HCT116 (cell line): ENCODE results near the gene TINCR. TPM values are rescaled to one million over a fixed set of nuclear protein-coding genes. Genes with fewer than 3 reads are reported as not detected.

ENCODE experiments used
- ATAC-seq: fragments of 200-7000 bp; cut with Tn5 transposase; 2 replicates; pipeline ENCODE4 v1.9.1; 2020; ENCODE audit warnings: mild to moderate bottlenecking, moderate library complexity
- BruUV-seq: library from RNA; stranded (reverse); fragments of 400-500 nt; replicated peaks from 2 replicates; lab custom pipeline; 2021; lab: Mats Ljungman, UMichigan
- CTCF ChIA-PET: fragments of 300-600 bp; sonication (Branson Sonifier 250); formaldehyde crosslinking; loops from one replicate; lab custom pipeline; 2021; ENCODE audit warnings: antibody characterized with exemption; lab: Charles Lee
- POLR2A ChIA-PET: fragments of 300-600, 350-600 bp; sonication (Branson Sonifier 250); formaldehyde crosslinking; loops from one replicate; lab custom pipeline; 2021; ENCODE audit warnings: antibody characterized with exemption; lab: Charles Lee
- RAD21 ChIA-PET, 2 experiments: fragments of 300-600 bp; sonication (Branson Sonifier 250); formaldehyde crosslinking; loops; one replicate each; lab custom pipeline; 2023; ENCODE audit warnings: low total read pairs in 2 of 2; ENCODE audit not compliant: uncharacterized antibody in 2 of 2, unreplicated experiment in 2 of 2, low non-redundant PET in 1 of 2; lab: Charles Lee
- DNase-seq: peaks from one replicate; pipeline ENCODE4 v3.0.0-alpha.2; 2010; ENCODE audit warnings: low read depth, low spot score
- H2AFZ ChIP-seq: fragments of 200-600 bp; shearing (Covaris generic), sonication (generic); 2 replicates; pipeline ENCODE4 v1.6.1; 2017; ENCODE audit warnings: low read depth, mixed run types, mixed read lengths, antibody characterized with exemption, low read length; ENCODE audit not compliant: poor library complexity, severe bottlenecking
- H3K27ac ChIP-seq: 2 replicates; pipeline ENCODE4 v1.5.1; 2012; ENCODE audit warnings: low read depth, low read length
- H3K27me3 ChIP-seq: fragments of 200-600 bp; sonication (generic); 2 replicates; pipeline ENCODE4 v1.6.1; 2016; ENCODE audit warnings: mixed run types, low read length, mixed read lengths; ENCODE audit not compliant: insufficient read depth
- H3K36me3 ChIP-seq, 2 experiments: fragments of 200-500 bp in 1 of 2; fragments of 200-600 bp in 1 of 2; sonication (Bioruptor generic) in 1 of 2; sonication (generic) in 1 of 2; 2 replicates each; pipeline versions ENCODE4 v1.5.1 to v1.6.1; 2014 to 2016; ENCODE audit warnings: low read length in 2 of 2, inconsistent platforms in 1 of 2, mixed read lengths in 1 of 2, mixed run types in 1 of 2; ENCODE audit not compliant: insufficient read depth in 2 of 2, control insufficient read depth in 1 of 2
- H3K4me1 ChIP-seq, 2 experiments: fragments of 200-600 bp in 1 of 2; sonication (generic) in 1 of 2; 2 replicates each; pipeline versions ENCODE4 v1.5.1 to v1.6.1; 2012 to 2017; ENCODE audit warnings: low read length in 2 of 2, inconsistent platforms in 1 of 2, mild to moderate bottlenecking in 1 of 2, mixed read lengths in 1 of 2, mixed run types in 1 of 2, moderate library complexity in 1 of 2; ENCODE audit not compliant: insufficient read depth in 2 of 2, control insufficient read depth in 1 of 2
- H3K4me2 ChIP-seq: fragments of 200-600 bp; sonication (generic); 2 replicates; pipeline ENCODE4 v1.6.1; 2017; ENCODE audit warnings: mixed run types, low read length, mixed read lengths
- H3K4me3 ChIP-seq, 2 experiments: fragments of 200-600 bp in 1 of 2; sonication (generic) in 1 of 2; replicated peaks in 1 of 2; 2 replicates each; pipeline ENCODE4 v1.5.1; 2011 to 2016; ENCODE audit warnings: low read length in 2 of 2, control low read depth in 1 of 2, low read depth in 1 of 2, mild to moderate bottlenecking in 1 of 2, mixed read lengths in 1 of 2, mixed run types in 1 of 2
- H3K79me2 ChIP-seq: fragments of 200-600 bp; sonication (generic); 2 replicates; pipeline ENCODE4 v1.6.1; 2017; ENCODE audit warnings: mild to moderate bottlenecking, mixed run types, low read length, moderate library complexity, mixed read lengths; ENCODE audit not compliant: insufficient read depth
- H3K9ac ChIP-seq: fragments of 200-600 bp; sonication (generic); 2 replicates; pipeline ENCODE4 v1.6.1; 2016; ENCODE audit warnings: low read length, mixed read lengths
- H3K9me2 ChIP-seq: fragments of 200-600 bp; sonication (generic), shearing (Covaris generic); 2 replicates; pipeline ENCODE4 v1.6.1; 2017; ENCODE audit warnings: mixed run types, mild to moderate bottlenecking, moderate library complexity; ENCODE audit not compliant: insufficient read depth
- H3K9me3 ChIP-seq, 2 experiments: fragments of 200-500 bp in 1 of 2; fragments of 200-600 bp in 1 of 2; sonication (Bioruptor generic) in 1 of 2; sonication (generic) in 1 of 2; 2 replicates each; pipeline ENCODE4 v1.6.1; 2014 to 2017; ENCODE audit warnings: low read length in 2 of 2, mixed read lengths in 2 of 2, inconsistent platforms in 1 of 2, low read depth in 1 of 2, mild to moderate bottlenecking in 1 of 2, mixed run types in 1 of 2, moderate library complexity in 1 of 2; ENCODE audit not compliant: control insufficient read depth in 1 of 2, insufficient read depth in 1 of 2
- H4K20me1 ChIP-seq: fragments of 200-600 bp; sonication (generic), shearing (Covaris generic); 2 replicates; pipeline ENCODE4 v1.6.1; 2017; ENCODE audit warnings: mixed run types, mild to moderate bottlenecking, moderate library complexity; ENCODE audit not compliant: insufficient read depth
- ATF3 ChIP-seq: IDR thresholded peaks from 2 replicates; pipeline ENCODE4 v1.6.1; 2012
- CBX3 ChIP-seq: IDR thresholded peaks from 2 replicates; pipeline ENCODE4 v1.6.1; 2012; ENCODE audit warnings: low read depth
- CEBPB ChIP-seq: IDR thresholded peaks from 2 replicates; pipeline ENCODE4 v1.6.1; 2012; ENCODE audit warnings: low read depth
- CTCF ChIP-seq, 3 experiments: fragments of 200-600 bp in 1 of 3; sonication (generic) in 1 of 3; IDR thresholded peaks in 2 of 3; conservative IDR thresholded peaks in 1 of 3; 2 replicates each; pipeline ENCODE4 v1.5.1; 2012 to 2017; ENCODE audit warnings: low read depth in 2 of 3, low read length in 2 of 3, antibody characterized with exemption in 1 of 3, borderline replicate concordance in 1 of 3, control low read depth in 1 of 3, mild to moderate bottlenecking in 1 of 3, mixed read lengths in 1 of 3, mixed run types in 1 of 3, moderate library complexity in 1 of 3; ENCODE audit not compliant: insufficient read depth in 1 of 3
- EGR1 ChIP-seq: IDR thresholded peaks from 2 replicates; pipeline ENCODE4 v1.6.1; 2012; ENCODE audit warnings: low read depth
- ELF1 ChIP-seq: IDR thresholded peaks from 2 replicates; pipeline ENCODE4 v1.6.1; 2012; ENCODE audit warnings: low read depth, borderline replicate concordance
- EZH2 ChIP-seq: fragments of 200-600 bp; sonication (generic); IDR thresholded peaks from 2 replicates; pipeline ENCODE4 v1.6.1; 2017; ENCODE audit warnings: antibody characterized with exemption, mixed run types
- EZH2phosphoT487 ChIP-seq: fragments of 200-600 bp; IDR thresholded peaks from 2 replicates; pipeline ENCODE4 v1.6.1; 2018; ENCODE audit warnings: antibody characterized with exemption, borderline replicate concordance
- FOSL1 ChIP-seq: IDR thresholded peaks from 2 replicates; pipeline ENCODE4 v1.6.1; 2012; ENCODE audit warnings: low read depth
- JUND ChIP-seq: IDR thresholded peaks from 2 replicates; pipeline ENCODE4 v1.6.1; 2012
- MAX ChIP-seq: IDR thresholded peaks from 2 replicates; pipeline ENCODE4 v1.6.1; 2012
- POLR2A ChIP-seq: IDR thresholded peaks from 2 replicates; pipeline ENCODE4 v1.7.0; 2011; ENCODE audit warnings: borderline replicate concordance; ENCODE audit not compliant: insufficient read depth, insufficient read length; ENCODE audit errors: extremely low read depth
- POLR2AphosphoS5 ChIP-seq: IDR thresholded peaks from 2 replicates; pipeline ENCODE4 v1.6.1; 2011; ENCODE audit warnings: mild to moderate bottlenecking, low read depth, low read length, moderate library complexity
- RAD21 ChIP-seq: IDR thresholded peaks from 2 replicates; pipeline ENCODE4 v1.6.1; 2012; ENCODE audit warnings: low read depth, mild to moderate bottlenecking
- REST ChIP-seq: IDR thresholded peaks from 2 replicates; pipeline ENCODE4 v1.6.1; 2012; ENCODE audit warnings: low read depth
- SIN3A ChIP-seq: IDR thresholded peaks from 2 replicates; pipeline ENCODE4 v1.6.1; 2012; ENCODE audit warnings: low read depth
- SRF ChIP-seq: IDR thresholded peaks from 2 replicates; pipeline ENCODE4 v1.6.1; 2012; ENCODE audit warnings: low read depth
- YY1 ChIP-seq: IDR thresholded peaks from 2 replicates; pipeline ENCODE4 v1.6.1; 2011; ENCODE audit warnings: low read length, low read depth, moderate library complexity, mild to moderate bottlenecking; ENCODE audit not compliant: insufficient replicate concordance; ENCODE audit errors: extremely low read depth
- ZNF274 ChIP-seq: fragments of 200-500 bp; sonication (Bioruptor generic); IDR thresholded peaks from 2 replicates; pipeline ENCODE4 v1.6.1; 2014; ENCODE audit warnings: mild to moderate bottlenecking, low read depth, low read length, inconsistent platforms
- intact Hi-C: fragments of 100-400 bp; cut with micrococcal nuclease; formaldehyde crosslinking; loops from 2 replicates; pipeline ENCODE4 v1.10.0; 2022
- total RNA-seq: library from RNA; stranded (reverse); gene quantifications from one replicate; pipeline ENCODE4 v1.2.1, GENCODE V29; 2021; ENCODE audit not compliant: unreplicated experiment
- TF ChIP-seq, protein P1 (sequence below): IDR thresholded peaks from 2 replicates; pipeline ENCODE4 v1.6.1; 2011; ENCODE audit warnings: mild to moderate bottlenecking, low read length, moderate library complexity; ENCODE audit not compliant: insufficient replicate concordance; ENCODE audit errors: extremely low read depth

TINCR gene
- total RNA-seq, 1 experiment from 2014 or later: 6.1 TPM

DNA sequence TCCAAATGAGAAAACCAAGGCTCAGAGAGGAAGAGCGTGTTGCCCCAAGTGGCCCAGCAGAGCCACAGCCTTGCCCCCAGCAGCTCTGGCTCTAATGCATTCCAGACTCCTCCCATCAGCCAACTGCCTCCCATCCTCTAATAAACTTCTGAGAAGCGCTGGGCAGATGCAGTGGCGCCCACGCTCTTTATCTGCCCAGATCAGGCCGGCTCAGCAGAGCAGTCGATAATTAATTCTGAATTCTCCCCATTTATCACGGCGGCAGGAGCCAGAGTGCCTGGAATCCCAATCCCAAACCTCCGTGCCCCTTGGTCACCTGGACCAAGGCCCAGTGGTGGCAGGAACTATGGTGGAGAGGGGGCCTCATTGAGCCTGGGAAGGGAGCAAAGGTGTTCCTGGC, 13.9 kb downstream of the TINCR start:
- H2AFZ ChIP-seq: no peak overlapping the region
- intact Hi-C loops: no loop called here
- H3K4me1 ChIP-seq: no peaks in the 10 kb centered on the region
- no peak overlapping the region for H3K4me3 ChIP-seq
- TF ChIP-seq SRF: no peak
- TF ChIP-seq SIN3A: no peak
- TF ChIP-seq EZH2: no peak
- TF ChIP-seq EZH2phosphoT487: no peak
- no peak for TF ChIP-seq RAD21
- TF ChIP-seq EGR1: no peak
- TF ChIP-seq POLR2AphosphoS5: no peak
- TF ChIP-seq CEBPB: no peak
- no peak for TF ChIP-seq POLR2A
- no peak for TF ChIP-seq ZNF274
- no peak for TF ChIP-seq FOSL1
- TF ChIP-seq ELF1: no peak
- TF ChIP-seq ATF3: no peak
- no peak for TF ChIP-seq JUND
- TF ChIP-seq CTCF (IDR thresholded peaks at IDR 0.05 in 2 of 3, conservative IDR thresholded peaks at IDR 0.05 in 1 of 3; ENCODE audit: borderline replicate concordance in 1 of 3, insufficient read depth in 1 of 3, low read depth in 2 of 3, low read length in 2 of 3): no peak
- no peak for TF ChIP-seq CBX3
- no peak for TF ChIP-seq YY1
- TF ChIP-seq MAX: no peak
- TF ChIP-seq REST: no peak
- TF ChIP-seq, protein P1, sequence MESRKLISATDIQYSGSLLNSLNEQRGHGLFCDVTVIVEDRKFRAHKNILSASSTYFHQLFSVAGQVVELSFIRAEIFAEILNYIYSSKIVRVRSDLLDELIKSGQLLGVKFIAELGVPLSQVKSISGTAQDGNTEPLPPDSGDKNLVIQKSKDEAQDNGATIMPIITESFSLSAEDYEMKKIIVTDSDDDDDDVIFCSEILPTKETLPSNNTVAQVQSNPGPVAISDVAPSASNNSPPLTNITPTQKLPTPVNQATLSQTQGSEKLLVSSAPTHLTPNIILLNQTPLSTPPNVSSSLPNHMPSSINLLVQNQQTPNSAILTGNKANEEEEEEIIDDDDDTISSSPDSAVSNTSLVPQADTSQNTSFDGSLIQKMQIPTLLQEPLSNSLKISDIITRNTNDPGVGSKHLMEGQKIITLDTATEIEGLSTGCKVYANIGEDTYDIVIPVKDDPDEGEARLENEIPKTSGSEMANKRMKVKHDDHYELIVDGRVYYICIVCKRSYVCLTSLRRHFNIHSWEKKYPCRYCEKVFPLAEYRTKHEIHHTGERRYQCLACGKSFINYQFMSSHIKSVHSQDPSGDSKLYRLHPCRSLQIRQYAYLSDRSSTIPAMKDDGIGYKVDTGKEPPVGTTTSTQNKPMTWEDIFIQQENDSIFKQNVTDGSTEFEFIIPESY: no peak
- POLR2A ChIA-PET: no interaction called here
- no peak overlapping the region for H3K9ac ChIP-seq
- CTCF ChIA-PET: no interaction called here
- no peaks in the 10 kb centered on the region for H3K9me2 ChIP-seq
- H3K79me2 ChIP-seq: no peaks in the 10 kb centered on the region
- H3K4me2 ChIP-seq: no peak overlapping the region
- ATAC-seq (no peak), DNase-seq (no peak)
- no peaks in the 10 kb centered on the region for H4K20me1 ChIP-seq
- no peak overlapping the region for H3K27ac ChIP-seq
- no peaks in the 10 kb centered on the region for H3K36me3 ChIP-seq
- H3K27me3 ChIP-seq: no peaks in the 10 kb centered on the region
- RAD21 ChIA-PET: no interaction called here
- no peaks in the 10 kb centered on the region for H3K9me3 ChIP-seq
- BruUV-seq: no TSS peak
